ENCODE results near the gene ZBTB47. TPM values are rescaled to one million over a fixed set of nuclear protein-coding genes. Genes with fewer than 3 reads are reported as not detected.

The ZBTB47 gene
- total and polyA plus RNA-seq, 2 experiments from 2014 or later: 0.48 to 2.8 TPM

- TF ChIP-seq ZNF462 (CRISPR knock-in tag; IDR thresholded peaks at IDR 0.05) (no peak), EZH2 (IDR thresholded peaks at IDR 0.05; ENCODE audit: low read depth, unreplicated experiment) (no peak), EZH2phosphoT487 (IDR thresholded peaks at IDR 0.05; ENCODE audit: unreplicated experiment) (no peak), CREB1 (CRISPR knock-in tag; IDR thresholded peaks at IDR 0.05; ENCODE audit: low read depth) (no peak), ZNF331 (CRISPR knock-in tag; IDR thresholded peaks at IDR 0.05; ENCODE audit: low read depth) (no peak)
Measured at GRCh38 chr3:42705962-42706585, 52.6 kb downstream of the ZBTB47 start (continued).

- no peak overlapping the region for H2AFZ ChIP-seq
- no peaks in the 10 kb centered on the region for H3F3A ChIP-seq (replicated peaks; ENCODE audit: low read depth)
- Mint-ChIP-seq H3K4me1 (peaks cover 4% of the 10 kb centered on the region; the same call in 1 of the 3 replicates), H3K4me3 (no peak overlapping the region), H3K27ac (no peak overlapping the region), H3K9me3 (no peaks in the 10 kb centered on the region), H3K36me3 (ENCODE audit: low read depth) (no peaks in the 10 kb centered on the region), H3K27me3 (ENCODE audit: insufficient read depth, low read depth, poor library complexity) (peaks cover 10% of the 10 kb centered on the region)
- no peaks in the 10 kb centered on the region for H3K9me2 ChIP-seq (ENCODE audit: insufficient read depth)
- no peaks in the 10 kb centered on the region for H3K4me1 ChIP-seq (ENCODE audit: insufficient read depth)
- DNase-seq (ENCODE audit: low spot score): no peak
- TF ChIP-seq EZH2phosphoT487 (IDR thresholded peaks at IDR 0.05; ENCODE audit: unreplicated experiment) (no peak), ETS1 (IDR thresholded peaks at IDR 0.05) (no peak), ZNF114 (CRISPR knock-in tag; IDR thresholded peaks at IDR 0.05) (no peak), STAT1 (IDR thresholded peaks at IDR 0.05; ENCODE audit: unreplicated experiment) (no peak)
- H3K4me3 ChIP-seq: no peak overlapping the region
- no peaks in the 10 kb centered on the region for H3K27me3 ChIP-seq (ENCODE audit: insufficient read depth)
- no peaks in the 10 kb centered on the region for H4K20me1 ChIP-seq (replicated peaks; ENCODE audit: insufficient read depth)
- H3K4me2 ChIP-seq: no peak overlapping the region
- H3K79me2 ChIP-seq (replicated peaks; ENCODE audit: insufficient read depth): no peaks in the 10 kb centered on the region
- no peaks in the 10 kb centered on the region for H3K36me3 ChIP-seq (ENCODE audit: insufficient read depth)
- H3K27ac ChIP-seq (ENCODE audit: low read depth): no peak overlapping the region
- no peak for ATAC-seq
Measured at GRCh38 chr3:42706721-42707619, 53.5 kb downstream of the ZBTB47 start.
